Stimulated activated naive CD4-positive, alpha-beta T cell (primary cell): ENCODE measurements around the gene MPC1.
"Not testable (repeated sequence)": the region's sequence is repeated elsewhere in the genome, so short reads cannot be mapped to it uniquely, and the experiment has no call there.

ENCODE experiments used
- DNase-seq, 6 experiments: peaks; one replicate each; lab custom pipeline; 2025; lab: John Stamatoyannopoulos, UW

MPC1 gene

DNA sequence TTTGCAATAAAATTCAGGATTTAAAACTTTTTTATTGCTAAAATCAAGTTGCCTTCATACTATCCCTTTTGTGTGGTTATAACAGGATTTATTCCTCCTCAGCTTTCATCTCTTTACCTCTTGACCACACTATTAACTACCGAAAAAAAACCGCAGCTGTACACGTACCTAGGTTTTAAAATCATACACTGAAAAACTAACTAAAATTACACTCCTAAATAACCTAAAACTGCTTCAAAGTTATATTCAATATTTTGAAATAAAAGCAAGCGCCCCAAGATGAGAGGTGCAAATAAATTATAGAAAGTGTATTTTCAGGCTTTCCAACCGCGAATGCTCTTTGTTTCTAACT, 1.4 kb downstream of the MPC1 start:
- no peak for DNase-seq

DNA sequence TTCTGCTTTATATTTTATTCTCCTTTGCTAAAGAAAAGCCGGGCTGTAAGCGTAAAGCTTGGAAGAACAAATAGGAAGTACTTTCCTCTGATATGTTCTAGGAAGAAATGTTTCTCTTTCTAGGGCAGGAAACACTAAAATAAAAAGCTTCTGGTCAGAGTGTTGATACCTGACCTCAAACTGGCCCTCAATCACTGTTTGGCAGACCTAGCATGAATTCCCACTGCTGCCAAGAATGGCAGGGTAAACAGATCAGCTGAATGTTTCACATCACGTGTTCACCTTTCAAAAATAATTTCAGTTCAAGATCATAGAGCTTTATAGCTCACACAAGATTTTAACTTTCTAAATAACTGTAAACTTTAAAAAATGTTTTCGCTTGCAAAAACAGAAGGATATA, 2.9 kb downstream of the MPC1 start:
- DNase-seq, result no peak

DNA sequence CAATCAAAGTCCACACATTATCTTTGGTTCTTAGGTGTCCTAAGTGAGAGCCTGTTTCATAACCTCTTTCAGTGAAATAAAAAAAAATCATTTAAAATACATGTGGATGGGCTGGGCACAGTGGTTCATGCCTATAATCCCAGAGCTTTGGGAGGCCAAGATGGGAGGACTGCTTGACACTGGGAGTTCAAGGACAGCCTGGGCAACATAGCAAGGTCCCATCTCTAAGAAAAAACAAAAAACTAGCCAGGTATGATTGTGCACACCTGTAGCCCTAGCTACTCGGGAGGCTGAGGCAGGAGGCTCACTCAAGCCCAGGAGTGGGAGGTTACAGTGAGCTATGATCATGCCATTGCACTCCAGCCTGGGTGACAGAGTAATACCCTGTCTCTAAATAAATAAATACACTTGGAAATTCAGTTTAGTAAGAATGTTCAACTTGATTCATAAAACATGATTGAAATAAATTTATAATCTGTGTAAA, 3.6 kb downstream of the MPC1 start:
- DNase-seq, result no peak

DNA sequence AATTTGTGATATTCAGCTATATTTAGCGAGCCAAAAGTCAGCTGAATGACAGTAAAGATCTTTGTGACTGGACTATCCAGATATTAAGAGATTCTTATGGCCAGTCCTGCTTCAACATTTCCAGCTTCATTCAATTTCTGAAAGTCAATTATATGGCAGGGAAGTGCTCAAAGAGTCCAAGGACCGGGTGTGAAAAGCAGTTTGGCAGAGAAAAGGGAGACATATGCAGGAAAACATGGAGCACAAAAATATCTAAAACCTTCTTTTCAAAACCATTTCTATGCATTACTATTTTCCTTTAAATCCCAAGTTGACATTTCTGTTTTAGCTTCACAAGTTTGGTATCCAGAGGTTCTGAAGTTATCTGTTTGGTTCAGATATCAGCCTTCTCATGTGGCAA, 5.0 kb downstream of the MPC1 start:
- no peak for DNase-seq

DNA sequence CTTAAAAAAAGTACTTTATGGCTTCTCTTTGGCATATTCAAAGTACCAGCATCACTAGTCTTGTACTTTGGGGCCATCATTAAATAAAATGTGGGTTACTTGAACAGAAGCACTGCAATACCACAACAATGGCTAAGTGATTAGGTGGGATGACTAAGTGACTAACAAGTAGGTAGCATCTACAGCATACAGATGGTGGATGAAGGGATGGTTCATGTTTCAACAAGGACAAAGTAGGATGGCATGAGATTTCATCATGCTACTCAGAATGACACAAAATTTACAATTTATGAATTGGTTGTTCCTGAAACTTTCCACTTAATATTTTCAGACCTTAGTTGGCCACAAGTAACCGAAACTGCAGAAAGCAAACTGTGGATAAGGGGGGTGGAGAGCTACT, 7.7 kb downstream of the MPC1 start:
- no peak for DNase-seq

DNA sequence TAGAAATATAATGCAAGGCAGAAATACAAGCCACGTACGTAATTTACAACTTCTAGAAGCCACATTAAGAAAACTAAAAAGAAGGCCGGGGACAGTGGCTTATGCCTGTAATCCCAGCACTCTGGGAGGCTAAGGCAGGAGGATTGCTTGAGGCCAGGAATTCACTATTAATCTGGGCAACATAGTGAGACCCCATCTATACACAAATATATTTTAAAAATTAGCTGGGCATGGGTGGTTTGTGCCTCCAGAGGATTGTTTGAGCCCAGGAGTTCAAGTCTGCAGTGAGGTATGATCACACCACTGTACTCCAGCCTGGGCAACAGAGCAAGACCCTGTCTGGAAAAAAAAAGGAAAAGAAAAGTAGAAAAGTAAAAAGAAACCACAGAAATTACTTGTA, 12.3 kb downstream of the MPC1 start:
- DNase-seq, result no peak

DNA sequence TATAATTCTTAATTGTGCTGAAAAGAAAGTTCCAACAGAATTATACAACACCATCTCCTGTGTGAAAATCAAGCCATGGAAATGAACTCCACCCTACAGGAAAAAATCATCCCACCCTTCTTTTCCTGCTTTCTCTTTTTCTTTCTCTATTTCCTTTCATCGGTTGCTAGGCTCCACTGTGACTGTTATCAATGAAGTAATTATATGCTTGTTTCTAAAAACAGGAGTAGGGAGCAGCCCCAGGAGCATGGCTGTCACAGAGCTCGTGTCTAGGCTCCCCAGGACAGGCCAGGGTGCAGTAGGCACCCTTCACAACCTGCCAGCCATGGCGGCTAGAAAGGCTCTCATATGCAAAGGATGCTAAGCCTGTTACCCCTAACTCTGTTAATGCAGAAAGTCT, 13.0 kb downstream of the MPC1 start:
- DNase-seq, result no peak

DNA sequence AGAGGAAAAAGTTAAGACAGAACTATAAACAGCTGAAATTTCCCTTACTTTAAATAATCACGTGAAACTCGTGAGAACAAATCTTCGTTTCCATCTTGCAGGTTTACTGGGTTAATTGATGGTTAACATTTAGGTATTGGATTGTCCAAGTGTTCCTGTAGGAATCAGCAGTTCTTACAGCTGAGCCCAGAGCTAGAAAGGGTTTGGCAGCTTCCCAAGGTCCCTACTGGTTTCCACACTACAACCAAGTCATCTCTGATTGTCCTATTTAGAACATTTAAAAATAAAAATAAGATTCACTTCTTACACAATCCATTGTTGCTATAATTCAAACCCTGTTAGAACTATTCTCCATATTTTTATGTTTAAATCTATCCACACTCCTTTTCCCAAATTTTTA, 15.8 kb downstream of the MPC1 start:
- DNase-seq, result no peak

DNA sequence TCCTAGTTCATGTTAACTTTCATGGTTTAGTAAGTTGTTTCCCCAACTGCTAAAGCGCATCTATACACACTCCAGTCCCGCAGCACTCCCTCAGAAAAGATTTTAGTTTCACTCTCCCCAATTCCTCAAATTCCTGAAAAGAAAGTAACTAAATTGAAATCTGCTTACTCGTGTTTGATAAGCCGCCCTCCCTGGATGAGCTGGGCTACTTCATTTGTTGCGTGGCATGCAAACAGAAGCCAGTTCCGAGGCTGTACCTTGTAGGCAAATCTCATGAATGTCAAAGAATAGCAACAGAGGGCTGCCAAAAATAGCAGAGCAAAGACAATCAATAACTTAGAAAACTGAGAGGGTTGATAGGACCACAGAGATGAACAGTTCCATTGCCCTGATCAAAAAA, 16.9 kb downstream of the MPC1 start:
- no peak for DNase-seq

DNA sequence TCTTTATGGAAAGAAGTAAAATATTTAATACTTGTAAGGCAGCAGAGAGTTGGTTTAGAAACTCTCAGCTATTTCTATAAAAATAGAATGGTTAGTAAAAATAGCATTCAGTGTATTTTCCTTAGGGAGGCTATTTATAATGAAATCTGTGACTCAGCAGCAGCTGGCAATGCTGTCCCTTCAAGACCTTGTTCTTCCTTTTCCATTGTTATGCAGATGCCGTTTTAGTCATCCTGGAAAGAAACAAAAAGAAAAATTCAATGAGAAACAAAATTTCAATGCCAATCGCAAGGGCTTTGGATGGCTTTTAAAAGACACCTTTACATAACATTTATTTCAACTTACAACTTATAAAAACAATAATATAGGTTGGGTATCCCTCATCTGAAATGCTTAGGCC, 17.5 kb downstream of the MPC1 start:
- DNase-seq, result no peak

DNA sequence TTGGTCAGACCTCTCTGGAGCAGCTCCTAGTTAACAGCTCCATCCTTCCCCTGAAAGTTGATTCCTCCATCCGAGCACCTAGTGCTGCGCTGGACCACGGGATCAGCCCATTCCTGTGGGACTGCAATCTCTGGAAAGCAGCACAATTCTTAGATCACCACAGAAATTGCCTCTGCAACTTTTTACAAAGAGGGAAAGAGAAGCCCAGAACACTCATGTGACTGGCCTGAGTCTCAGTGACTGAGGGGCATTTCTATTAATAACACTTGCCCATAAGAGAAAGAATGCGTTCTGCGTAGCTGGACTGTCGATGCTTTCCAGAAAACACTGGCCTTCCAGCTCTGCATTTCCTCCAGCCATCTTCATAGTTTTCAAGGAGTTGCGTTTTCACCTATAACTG, 18.3 kb downstream of the MPC1 start:
- no peak for DNase-seq

DNA sequence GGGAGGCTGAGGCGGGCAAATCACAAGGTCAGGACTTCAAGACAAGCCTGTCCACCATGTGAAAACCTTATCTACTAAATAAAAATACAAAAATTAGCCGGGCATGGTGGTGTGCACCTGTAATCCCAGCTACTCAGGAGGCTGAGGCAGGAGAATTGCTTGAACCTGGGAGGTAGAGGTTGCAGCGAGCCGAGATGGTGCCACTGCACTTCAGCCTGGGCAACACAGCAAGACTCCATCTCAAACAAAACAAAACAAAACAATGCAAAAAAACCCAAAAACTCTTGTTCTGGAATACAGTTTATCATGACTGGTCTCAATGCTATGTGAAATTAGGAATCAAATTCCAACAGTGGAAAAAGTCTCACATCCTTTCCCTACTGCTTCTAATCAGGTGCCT, 20.3 kb downstream of the MPC1 start:
- DNase-seq, result not testable (repeated sequence)

DNA sequence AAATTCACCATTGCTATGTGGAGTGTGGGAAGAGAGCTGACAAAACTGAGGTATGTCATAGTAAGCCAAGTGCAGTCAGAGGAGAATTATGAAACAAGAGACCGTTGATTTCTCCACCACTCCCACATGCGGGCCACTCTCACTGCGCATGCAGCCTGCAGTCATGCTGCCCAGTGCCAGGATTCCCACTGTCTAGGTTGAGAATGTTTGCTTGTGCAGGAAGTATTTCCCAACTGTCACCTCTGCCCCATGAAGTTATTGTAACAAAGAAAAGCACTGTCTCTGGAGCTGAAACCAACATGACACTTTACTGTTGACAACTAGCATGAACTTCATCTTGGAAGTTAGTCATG, 21.7 kb downstream of the MPC1 start:
- no peak for DNase-seq

DNA sequence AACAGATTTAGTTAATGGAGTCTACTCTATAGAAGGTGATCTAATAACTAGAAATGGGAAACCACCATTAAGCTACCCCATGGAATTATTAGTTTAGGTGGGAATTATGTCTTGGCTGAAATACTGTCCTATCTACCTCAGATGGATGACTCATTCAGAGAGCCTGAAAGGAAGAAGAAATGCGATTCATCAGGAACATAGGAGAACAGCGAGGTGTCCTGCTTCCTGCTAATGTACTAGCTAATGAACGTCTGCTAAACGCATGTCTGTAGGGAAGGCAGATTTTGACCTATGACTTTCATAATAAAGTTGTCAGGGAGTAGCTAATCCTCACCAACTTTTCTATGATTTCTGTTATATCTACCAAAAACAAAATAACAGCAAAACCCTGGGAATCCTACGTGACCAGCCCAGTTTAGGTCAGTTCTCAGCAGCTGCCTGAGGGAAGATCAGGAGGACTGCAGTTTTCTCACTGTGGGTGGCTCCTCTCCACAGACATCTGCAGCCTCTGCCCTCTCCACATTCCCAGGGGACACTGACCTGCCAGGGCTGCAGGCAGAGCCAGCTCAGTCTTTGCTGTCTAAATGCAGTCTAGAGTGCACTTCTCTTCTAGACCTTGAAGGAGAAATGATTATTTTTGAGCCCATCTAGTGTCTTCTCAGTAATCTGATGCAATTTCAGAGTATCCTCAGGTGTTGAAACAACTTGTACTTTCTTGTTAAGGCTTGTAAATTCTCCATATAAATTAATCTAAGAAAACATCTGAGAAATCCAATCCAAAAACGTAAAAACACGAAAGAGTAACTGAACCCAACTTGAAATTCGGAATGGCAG, 22.3 kb downstream of the MPC1 start:
- no peak for DNase-seq

DNA sequence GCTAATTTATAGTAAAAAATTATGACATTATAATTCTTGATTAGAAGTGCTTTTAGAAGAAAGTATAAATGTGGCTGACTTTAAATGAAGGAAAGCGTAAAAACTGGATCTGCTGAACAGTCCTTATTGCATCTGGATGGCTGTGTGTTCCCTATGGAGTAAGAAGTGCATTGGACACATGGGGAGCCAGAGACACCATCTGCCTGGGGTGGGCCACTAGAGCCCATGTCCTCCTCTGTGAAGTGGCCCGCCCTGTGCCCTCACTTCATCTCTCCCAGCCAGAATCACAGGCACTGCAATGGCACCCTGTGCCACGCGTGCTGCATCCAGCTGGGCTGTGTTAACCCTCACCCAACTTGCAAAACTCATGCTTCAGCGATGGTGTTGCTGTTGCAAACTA, 27.2 kb downstream of the MPC1 start:
- DNase-seq, result no peak

DNA sequence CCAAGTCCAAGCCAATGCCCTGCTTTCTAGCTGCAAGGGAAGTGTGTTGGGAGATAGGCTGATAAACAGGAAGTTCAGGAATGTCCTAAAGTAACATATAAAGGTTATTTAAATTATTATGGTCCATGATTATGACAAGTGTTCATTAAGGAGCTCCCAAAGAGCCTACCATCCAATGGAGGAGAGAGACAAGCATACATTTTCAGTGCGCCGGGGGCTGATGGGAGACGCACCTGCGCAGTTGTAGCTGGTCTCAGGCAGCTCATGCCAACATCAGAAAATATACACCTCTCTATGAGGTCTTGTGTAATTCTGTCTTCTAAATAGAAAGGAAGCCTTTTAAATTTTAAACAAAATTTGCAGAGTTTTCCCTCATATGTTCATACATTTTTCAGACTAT, 27.8 kb downstream of the MPC1 start:
- DNase-seq, result no peak

DNA sequence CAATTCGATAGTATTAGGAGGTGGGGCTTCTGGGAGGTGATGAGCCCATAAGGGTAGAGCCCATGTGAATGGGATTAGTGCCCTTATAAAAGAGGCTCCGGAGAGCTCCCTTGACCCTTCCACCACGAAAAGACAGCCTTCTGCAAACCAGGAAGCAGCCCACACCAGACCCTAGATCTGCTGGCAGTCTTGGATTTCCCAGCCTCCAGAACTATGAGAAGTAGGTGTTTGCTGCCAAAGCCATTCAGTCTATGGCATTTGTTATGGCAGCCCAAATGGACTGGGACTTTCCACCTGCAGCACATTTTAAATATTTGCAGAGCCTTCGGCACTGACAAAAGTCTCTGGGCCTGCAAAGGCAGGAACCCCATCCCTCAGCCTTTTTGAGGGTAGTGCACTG, 28.6 kb downstream of the MPC1 start:
- no peak for DNase-seq

DNA sequence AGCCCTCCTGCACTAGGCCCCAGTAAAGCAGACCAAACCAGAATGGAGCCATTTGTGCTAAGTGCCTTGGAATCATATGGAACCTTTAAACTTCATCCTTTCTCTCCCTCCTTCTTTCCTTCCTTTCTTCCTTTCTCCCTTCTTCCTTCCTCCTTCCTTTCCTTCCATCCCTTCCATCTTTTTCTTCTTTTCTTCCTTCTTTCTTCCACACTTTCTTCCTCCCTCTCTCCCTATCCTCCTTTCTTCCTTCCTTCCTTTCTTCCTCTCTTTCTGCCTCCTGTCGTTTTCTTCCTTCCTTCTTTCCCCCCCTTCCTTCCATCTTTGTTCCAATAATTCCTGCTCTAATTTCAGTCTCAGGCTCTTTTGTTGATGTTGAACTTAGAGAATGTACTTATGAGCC, 29.2 kb downstream of the MPC1 start:
- DNase-seq, result no peak

DNA sequence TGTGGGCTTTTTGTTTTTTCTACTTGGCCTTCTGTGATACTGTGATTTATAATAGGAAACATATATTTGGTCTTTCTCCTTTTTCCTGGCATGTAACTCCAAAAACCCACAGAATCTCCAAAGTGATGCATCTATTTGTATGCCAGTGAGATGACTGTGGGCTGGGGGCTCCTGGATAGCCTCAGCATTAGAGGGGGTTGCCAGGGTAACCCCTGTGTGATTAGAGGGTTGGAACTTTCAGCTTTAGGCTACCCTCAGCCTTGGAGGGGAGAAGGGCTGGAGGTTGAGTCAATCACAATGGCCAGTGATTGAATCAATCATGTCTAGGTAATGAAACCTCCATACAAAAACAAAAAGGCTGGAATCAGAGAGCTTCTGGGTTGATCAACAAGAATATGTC, 29.8 kb downstream of the MPC1 start:
- no peak for DNase-seq

DNA sequence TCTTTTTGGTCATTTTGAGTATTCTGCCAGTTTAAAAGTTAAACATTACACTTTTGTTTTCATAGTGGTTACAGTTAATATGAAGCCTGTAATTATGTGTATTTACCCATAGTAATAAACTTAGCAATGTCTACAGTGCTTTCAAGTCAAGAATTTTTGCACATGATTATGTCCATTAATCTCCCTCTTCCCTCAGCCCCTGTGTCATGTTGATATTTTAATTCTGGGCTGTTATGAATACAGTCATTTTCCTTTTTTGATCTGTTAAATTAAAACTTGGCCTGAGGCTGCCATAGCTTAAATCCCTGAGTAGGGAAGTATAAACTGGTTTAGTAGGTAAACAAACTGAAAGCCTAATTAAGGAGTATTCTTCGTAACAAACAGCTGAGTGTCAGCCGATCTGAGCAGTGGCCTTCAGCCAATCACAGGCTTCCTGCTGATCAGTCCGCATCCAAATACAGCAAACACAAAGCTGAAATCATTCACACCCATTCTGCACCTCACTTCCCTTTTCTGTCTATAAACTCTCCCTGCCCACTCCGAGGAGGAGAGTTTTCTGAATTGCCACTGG, 30.9 kb downstream of the MPC1 start:
- no peak for DNase-seq

DNA sequence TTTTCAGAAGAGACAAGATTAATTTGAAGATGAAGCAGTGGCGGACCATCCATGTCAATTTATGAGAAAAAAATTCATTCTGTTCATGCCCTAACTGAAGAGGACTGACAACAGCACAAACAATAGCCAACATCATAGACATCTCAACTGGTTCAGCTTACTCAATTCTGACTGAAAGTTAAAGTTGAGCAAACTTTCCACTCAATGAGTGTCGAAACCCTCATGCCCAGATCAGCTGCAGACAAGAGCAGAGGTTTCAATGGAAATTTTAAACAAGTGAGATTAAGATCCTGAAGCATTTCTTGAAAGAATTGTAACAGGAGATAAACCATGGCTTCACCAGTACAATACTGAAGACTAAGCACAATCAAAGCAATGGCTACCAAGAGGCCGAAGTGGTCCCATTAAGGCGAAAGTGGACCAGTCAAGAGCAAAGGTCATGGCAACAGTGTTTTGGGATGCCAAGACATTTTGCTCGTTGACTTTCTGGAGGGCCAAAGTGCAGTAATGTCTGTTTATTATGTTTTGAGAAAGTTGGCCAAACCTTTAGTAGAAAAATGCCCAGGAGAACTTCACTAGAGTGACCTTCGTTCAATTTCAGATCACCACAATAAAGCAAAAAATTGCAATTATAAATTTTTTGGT, 34.3 kb downstream of the MPC1 start:
- DNase-seq, result no peak

DNA sequence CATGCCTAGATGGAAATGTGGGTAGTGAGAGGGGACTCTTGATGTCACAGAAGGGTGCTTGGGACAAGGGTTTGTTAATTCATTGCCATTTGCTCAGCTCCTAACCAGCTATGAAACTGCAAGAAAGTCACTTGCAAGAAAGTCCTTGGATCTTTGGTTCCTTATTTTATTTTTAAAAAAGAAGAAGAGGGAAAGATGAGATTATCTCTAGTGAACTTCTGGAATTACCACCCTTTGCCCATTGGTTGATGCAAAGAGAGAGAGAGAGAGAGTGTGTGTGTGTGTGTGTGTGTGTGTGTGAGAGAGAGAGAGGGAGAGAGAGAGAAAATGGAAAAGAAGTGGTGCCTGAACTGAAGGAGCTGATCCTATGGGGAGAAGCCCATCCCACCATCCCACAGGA, 35.8 kb downstream of the MPC1 start:
- no peak for DNase-seq

DNA sequence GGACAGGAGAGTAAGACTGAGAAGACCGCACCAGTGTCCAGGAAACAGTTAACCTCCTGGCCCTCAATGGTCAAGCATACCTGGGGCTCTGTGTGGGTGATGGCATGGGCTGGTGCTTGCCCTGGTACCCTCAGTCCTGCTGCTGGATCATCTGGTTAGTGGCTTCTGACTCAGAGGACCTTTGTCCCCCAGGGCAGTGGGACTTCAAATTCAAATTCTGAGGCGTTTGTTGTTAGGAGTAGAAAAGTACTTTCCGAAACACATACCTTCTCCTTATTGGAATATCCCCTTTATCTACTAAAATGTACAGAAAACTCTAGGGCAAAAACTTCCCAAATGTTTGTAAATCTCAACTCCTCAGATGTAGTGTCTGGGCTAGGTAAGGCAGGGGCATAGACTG, 36.3 kb downstream of the MPC1 start:
- no peak for DNase-seq

DNA sequence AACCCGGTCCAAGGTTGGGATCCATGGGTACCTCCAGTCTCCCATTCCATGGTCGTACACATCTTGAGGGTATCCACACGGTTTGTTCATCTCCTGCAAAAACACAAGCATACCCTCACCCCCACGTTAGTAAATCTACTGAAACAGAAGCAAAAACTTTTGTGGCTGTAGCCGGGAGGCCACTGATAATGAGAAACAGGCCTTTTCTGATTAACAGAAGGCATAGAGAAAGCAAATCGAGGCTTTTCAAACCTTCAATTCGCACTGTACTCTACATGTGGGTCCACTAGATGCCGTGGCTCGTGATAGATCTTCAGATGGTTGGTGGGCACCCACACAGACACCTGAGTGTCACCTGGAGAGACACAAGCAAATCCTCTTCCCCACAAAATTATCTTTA, 37.1 kb downstream of the MPC1 start:
- not testable (repeated sequence) for DNase-seq
